Measurements from ENCODE around the gene PIP4K2C.
"Not testable (repeated sequence)": the region's sequence is repeated elsewhere in the genome, so short reads cannot be mapped to it uniquely, and the experiment has no call there.

PIP4K2C gene

GRCh38 chr12:57615637-57616036 is 24.6 kb downstream of the PIP4K2C start:
- H3K4me3 ChIP-seq (ENCODE audit: low read length): no peak overlapping the region
- TF ChIP-seq CTCF (conservative IDR thresholded peaks at IDR 0.05; ENCODE audit: low read depth, low read length): no peak
- no peak for DNase-seq (ENCODE audit: low read depth)

- H3K4me3 ChIP-seq (ENCODE audit: low read length): no peak overlapping the region
- no peak for TF ChIP-seq CTCF (conservative IDR thresholded peaks at IDR 0.05; ENCODE audit: low read depth, low read length)
- DNase-seq (ENCODE audit: low read depth): no peak
Measured at GRCh38 chr12:57616383-57617101, 25.6 kb downstream of the PIP4K2C start.

GRCh38 chr12:57617942-57618341 is 26.9 kb downstream of the PIP4K2C start:
- DNase-seq (ENCODE audit: low read depth): no peak

GRCh38 chr12:57618431-57618830 is 27.4 kb downstream of the PIP4K2C start:
- DNase-seq (ENCODE audit: low read depth); H3K4me3 ChIP-seq (ENCODE audit: low read length): not testable (repeated sequence)

More at GRCh38 chr12:57617942-57618341, 26.9 kb downstream of the PIP4K2C start:
- no peak overlapping the region for H3K4me3 ChIP-seq (ENCODE audit: low read length)
- TF ChIP-seq CTCF (conservative IDR thresholded peaks at IDR 0.05; ENCODE audit: low read depth, low read length): no peak

GRCh38 chr12:57618966-57619433 is 28.0 kb downstream of the PIP4K2C start:
- DNase-seq (ENCODE audit: low read depth): no peak
- TF ChIP-seq CTCF (conservative IDR thresholded peaks at IDR 0.05; ENCODE audit: low read depth, low read length): no peak
- H3K4me3 ChIP-seq (ENCODE audit: low read length): no peak overlapping the region

- no peak for DNase-seq (ENCODE audit: low read depth)
- no peak overlapping the region for H3K4me3 ChIP-seq (ENCODE audit: low read length)
- TF ChIP-seq CTCF (conservative IDR thresholded peaks at IDR 0.05; ENCODE audit: low read depth, low read length): no peak
Measured at GRCh38 chr12:57619434-57620244, 28.6 kb downstream of the PIP4K2C start.

- TF ChIP-seq CTCF (conservative IDR thresholded peaks at IDR 0.05; ENCODE audit: low read depth, low read length): no peak
- no peak overlapping the region for H3K4me3 ChIP-seq (ENCODE audit: low read length)
Measured at GRCh38 chr12:57620245-57620935, 29.4 kb downstream of the PIP4K2C start.

More at GRCh38 chr12:57620245-57620935, 29.4 kb downstream of the PIP4K2C start:
- no peak for DNase-seq (ENCODE audit: low read depth)
